Hematopoietic multipotent progenitor cell (in vitro differentiated cells): Measurements from ENCODE around the gene ATXN7. TPM values are rescaled to one million over a fixed set of nuclear protein-coding genes. Genes with fewer than 3 reads are reported as not detected.

Experiments
- DNase-seq, 3 donors: peaks; one replicate each; pipeline ENCODE4 v3.0.0-alpha.2; 2011 to 2015; ENCODE audit warnings: low read depth in 2 of 3, low spot score in 2 of 3
- total RNA-seq: library from RNA; depleted of rRNA; stranded (reverse); fragments of >200 nt; gene quantifications from one replicate; pipeline ENCODE4 v1.2.3, GENCODE V29; 2012

ATXN7 gene, protein sequence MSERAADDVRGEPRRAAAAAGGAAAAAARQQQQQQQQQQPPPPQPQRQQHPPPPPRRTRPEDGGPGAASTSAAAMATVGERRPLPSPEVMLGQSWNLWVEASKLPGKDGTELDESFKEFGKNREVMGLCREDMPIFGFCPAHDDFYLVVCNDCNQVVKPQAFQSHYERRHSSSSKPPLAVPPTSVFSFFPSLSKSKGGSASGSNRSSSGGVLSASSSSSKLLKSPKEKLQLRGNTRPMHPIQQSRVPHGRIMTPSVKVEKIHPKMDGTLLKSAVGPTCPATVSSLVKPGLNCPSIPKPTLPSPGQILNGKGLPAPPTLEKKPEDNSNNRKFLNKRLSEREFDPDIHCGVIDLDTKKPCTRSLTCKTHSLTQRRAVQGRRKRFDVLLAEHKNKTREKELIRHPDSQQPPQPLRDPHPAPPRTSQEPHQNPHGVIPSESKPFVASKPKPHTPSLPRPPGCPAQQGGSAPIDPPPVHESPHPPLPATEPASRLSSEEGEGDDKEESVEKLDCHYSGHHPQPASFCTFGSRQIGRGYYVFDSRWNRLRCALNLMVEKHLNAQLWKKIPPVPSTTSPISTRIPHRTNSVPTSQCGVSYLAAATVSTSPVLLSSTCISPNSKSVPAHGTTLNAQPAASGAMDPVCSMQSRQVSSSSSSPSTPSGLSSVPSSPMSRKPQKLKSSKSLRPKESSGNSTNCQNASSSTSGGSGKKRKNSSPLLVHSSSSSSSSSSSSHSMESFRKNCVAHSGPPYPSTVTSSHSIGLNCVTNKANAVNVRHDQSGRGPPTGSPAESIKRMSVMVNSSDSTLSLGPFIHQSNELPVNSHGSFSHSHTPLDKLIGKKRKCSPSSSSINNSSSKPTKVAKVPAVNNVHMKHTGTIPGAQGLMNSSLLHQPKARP
- 21.5 TPM for total RNA-seq

DNA sequence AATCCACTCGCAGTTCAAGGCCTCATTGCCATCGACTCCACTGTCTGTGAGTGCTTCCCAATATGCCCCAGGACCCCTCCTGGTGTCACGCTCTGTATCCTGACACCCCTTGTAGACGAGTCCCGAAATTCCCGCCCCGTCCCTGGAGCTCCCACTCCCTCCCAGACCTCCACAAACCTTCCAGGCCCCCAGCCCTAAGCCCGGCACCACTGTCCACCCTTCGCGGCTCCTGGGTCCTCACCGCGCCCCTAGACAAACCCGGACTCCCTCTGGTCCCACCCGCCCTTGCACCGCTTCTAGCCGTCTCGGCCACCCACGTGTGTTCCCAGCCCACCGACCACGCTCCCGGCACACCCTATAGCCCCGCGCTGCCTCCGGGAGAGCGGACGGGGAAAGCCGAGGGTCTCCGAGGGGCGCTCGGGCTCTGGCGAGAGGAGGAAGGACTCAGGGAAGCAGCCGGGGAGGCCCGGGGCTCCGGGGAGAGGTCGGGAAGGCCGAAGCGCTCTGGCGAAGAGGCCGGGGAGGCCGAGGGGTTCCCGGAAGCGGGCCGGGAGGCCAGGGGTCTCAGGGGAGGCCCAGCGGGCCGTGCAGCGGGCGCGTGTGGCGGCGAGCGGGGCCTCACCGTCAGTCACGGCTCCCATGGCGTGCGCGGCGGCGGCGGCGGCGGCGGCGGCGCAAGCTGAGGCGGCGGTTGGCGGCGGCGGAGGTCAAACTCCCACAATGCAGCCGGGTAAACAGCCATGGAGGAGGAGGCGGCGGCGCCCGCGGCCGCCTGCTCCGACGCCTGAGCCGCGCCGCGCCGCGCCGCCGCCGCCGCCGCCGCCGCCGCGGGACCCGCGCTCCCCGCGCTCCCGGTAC lies at the start of gene ATXN7, which contains the start of gene THOC7:
TSS of gene ATXN7 (plus strand) at position 718 of the 858 bp plus-strand sequence. CDS start 48,732 bp downstream, outside the sequence.
TSS of gene THOC7 (minus strand) at position 656 of the 858 bp plus-strand sequence. CDS start at position 641, 15 bp downstream.
- DNase-seq, result peak; percentile 40 to 73 (median 65)

DNA sequence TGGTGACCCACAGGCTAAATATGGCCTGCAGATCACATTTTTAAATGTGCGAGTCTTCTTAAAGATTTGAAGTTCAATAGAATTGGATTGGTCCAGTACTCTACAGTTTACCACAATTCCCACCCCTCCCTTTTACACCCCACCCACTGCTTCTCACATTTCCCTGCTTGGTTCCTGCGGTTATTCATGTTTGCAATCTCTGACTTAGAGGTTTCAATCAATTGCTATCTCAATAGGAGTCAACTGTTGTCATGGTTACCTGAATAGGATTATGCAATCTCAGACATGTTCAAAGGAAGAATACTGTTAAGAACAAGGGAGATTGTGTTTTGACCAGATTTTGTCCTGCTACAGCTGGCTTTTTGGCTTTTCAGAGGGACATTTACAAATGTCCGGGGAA lies 49.4 kb upstream of the ATXN7 start:
- DNase-seq, result no peak

DNA sequence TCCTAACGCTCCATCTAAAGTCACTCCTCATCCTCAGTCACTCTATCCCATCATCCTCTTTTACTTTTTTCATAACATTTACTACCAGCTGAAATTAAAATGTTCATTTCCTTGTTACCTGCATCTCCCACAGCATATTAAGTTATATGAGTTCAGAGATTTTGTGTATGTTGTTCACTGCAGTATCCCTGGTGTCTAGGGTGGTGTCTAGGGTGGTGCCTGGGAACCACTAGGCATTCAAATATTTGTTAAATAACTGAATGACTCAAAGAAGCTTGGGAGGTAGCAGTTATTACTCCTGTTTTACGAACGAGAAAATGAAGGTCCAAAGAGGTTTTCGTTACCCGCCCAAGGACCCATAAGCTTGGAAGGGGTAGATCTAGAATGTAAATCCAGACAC lies 46.4 kb upstream of the ATXN7 start:
- DNase-seq, result no peak

DNA sequence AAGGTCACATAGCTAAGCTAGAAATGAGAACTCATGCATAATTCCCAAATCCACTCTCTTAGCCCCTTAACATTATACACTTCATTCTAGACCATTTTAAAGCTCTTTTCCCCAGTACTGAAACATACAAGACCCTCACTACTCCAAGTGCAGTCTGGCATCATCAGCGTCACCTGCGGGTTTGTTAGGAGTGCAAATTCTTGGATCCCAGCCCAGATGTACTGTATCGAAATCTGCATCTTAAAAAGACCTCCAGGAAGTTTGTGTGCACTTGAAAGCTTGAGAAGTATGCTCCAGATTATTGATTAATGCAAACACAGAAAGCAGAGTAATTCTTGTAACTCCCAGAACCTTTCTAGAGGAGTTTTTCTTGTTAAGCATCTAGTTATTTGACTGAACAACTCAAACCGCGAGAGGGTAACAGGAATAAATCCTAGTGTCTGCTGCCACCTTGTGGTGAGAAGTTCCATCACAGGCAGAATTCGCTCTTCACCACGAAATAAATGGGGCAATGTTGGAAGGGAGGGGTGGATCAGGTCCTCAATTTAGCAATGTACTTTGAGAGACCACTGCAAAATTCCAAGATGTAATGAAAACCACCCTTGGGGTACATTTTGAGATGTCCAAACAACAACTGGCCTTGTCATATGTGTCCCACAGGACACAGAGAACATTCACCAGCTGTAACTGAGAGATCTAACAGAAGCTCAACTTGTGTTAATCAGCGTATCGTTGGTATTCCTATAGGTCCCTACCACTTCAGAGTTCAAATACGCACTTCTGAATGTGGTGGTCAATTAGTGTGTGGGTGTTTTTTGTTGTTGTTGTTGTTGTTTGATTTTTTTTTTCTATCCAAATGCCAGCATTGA lies 45.2 kb upstream of the ATXN7 start:
- DNase-seq, result peak; percentile 25 to 75 (median 35)

DNA sequence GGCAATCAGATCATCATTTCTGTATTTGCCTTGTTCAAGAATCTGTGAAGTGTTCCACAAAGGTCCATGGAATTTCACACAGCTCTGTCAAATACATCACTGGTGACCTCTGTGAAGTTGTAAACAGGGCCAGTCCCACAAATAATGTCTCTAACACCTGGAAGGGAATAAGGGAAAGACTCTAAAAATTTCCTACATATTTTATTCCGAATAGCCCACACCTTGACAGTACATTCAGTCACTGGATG lies 44.6 kb upstream of the ATXN7 start, which contains the start of gene C3orf49:
TSS of gene C3orf49 (plus strand) at position 149 of the 248 bp plus-strand sequence. CDS start 173 bp downstream, outside the sequence.
- DNase-seq, result no peak

DNA sequence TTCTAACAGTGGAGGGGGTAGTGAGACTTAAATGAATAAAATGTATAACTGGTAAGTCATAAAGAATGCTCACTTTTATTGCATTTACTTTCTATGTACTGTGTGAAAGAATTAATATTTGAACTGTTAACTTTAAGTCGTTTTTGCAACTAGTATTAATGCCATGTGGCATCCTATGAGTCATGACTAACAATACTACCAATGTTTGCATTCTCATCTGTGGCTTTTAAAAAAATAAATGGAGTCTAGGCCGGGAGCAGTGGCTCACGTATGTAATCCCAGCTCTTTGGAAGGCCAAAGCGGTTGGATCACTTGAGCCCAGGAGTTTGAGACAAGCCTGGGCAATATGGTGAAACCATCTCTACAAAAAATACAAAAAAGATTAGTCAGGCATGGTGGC lies 39.4 kb upstream of the ATXN7 start:
- DNase-seq, result no peak

DNA sequence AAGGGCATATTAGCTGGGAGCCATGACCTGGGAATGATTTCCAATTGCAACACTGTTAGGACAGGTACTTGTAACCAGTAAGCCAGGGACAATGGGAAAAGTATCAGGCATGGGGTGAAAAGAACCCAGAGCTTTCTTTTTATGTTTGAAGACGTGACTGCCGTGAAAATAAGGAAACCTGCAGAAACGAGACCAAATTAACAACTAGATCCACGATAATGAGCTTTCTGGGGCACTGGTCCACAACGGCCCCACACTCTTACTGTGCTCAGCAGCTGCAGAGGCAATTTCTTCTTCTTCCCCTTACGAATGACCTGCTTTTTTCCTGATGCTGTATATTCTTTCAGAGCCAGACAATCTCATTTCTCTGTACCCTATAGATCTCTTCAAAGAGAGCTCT lies 33.1 kb upstream of the ATXN7 start:
- DNase-seq, result no peak

DNA sequence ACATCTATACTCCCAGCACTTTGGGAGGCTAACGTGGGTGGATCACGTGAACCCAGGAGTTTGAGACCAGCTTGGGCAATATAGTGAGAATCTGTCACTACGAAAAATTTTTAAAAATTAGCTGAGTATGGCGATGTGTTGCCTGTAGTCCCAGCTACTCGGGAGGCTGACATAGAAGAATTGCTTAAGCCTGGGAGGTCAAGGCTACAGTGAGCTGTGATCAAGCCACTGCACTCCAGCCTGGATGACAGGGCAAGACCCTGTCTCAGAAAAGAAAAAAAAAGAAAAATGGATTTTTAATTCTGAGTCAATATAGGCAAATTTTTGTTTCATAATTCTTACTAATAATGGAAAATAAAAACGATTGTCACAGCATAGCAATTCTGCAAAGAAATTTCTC lies 31.3 kb upstream of the ATXN7 start:
- no peak for DNase-seq

DNA sequence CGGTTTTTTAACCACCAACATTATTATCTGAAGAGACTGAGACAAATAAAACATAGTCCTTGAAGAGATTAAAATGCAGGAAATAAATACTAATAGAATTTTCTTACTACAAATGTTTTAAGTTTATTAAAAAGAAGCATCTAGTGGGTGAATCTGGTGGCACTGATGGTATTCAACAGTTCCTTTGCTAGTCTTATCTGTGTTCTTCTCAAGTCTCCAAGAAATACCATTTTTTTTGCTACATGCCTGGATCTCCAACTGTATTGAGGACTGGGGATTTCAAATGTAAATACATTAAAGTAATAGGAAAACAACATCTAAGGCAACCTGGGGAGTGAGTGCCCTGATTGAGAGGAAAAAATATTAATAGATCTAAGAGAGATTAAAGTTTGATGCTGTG lies 22.0 kb upstream of the ATXN7 start:
- DNase-seq, result no peak

DNA sequence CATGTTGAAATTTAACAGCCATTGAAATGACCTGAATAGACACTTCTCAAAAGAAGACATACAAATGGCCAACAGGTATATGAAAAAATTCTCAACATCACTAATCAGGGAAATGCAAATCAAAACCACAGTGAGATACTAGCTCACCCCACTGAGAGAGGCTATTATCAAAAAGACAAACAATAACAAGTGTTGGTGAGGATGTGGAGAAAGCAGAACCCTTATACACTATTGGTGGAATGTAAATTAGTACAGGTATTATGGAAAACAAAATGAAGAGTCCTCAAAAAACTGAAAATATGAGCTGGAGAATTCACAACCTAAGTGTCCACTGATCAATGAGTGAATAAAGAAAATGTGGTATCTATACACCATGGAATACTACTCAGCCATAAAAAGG lies 21.5 kb upstream of the ATXN7 start:
- DNase-seq, result no peak

DNA sequence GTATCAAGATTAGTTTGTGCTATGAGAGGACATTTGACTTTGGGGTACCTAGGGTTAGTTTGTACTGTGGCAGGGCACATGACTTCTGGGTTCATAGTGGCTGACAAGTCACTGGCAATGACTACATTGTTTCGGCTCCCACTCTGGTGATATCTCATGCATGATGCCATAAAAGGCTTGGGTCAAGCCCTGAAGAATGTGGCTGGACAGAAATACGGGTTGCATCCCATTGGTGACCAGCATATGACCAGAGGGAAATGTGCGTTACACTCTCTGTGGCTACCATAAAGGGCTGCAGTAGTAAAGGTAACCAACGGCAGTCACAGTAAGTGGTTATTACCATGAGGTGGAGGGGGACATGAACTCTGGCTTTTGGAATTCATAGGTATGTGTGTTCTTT lies 18.5 kb upstream of the ATXN7 start:
- no peak for DNase-seq

DNA sequence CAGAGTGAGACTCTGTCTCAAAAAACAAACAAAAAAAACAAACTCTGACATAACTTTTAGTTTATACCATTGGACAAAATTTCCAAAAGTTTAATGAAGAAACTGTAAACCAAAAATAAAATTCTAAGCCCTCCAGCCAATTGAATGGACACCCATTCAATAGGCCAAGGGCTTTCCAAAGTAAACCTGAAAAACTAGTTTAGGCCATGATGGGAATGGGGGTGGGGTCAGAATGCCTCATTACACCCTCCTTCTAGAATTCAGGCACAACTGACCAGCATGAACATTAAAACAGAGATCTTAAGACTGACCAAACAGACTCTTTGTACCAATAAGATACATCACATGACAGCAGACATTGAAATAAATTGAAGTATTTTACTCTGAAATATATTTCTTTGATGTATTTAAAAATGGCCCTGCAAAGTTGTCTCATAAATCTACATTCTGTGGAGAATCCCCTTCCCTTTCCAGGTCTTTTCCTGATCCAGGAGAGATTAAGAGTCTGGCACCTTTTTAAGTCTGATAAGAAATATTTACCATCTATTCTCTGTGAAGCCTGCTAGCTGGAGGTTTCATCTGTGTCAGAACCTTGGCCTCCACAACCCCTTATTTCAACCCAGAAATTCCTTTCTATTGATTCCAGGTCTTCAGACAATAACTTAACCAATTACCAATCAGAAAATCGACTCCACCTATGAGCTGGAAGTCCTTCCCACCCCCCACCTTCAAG lies 15.8 kb upstream of the ATXN7 start:
- no peak for DNase-seq

DNA sequence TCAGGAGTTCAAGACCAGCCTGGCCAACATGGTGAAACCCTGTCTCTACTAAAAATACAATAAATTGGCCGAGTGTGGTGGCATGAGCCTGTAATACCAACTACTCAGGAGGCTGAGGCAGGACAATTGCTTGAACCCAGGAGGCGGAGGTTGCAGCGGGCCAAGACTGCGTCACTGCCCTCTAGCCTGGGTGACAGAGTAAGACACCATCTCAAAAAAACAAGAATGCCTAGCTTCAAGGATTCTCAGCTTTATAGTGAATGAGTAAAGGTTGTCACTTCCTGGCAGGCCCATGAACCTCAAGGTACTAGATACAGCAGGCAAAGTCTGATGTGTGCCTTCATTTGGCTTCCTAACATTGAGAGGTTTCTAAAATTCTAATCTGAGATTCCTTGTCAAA lies 14.5 kb upstream of the ATXN7 start:
- DNase-seq, result no peak

DNA sequence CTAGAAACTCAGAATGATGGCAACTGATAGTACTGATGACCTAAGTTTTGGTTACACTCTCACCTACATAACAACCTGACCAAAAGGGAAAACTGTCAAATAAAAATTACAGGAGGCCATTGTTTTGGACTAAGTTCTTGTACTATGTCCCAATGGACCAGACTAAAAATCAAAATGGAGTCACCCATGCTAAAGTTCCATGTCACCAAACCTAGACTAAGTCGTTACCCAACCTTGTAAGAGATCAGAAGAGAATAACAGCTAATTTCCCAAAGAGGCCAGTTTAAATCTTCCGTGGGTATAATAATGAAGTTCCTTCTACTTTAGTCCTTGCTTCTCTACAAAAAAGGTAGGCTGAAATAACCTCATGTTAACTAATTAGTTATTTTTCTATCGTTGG lies 12.4 kb upstream of the ATXN7 start:
- DNase-seq, result no peak

DNA sequence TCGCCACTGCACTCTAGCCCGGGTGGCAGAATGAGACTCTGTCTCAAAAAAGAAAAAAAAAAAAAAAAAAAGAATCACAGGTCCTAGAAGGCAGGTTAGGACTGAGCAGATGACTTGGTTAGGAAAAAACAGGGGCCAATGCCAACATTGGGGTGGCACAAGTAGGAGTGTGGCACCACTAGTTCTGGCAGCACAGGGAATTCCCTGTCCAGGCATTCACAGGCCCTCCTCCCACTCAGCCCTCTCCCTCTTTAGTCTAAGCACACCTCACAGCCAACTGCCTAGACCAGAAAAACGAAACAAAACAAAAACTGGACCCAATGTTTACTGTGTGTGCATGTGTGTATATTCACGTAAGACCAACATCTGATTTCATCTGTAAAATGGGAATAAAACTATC lies 10.6 kb upstream of the ATXN7 start:
- no peak for DNase-seq

DNA sequence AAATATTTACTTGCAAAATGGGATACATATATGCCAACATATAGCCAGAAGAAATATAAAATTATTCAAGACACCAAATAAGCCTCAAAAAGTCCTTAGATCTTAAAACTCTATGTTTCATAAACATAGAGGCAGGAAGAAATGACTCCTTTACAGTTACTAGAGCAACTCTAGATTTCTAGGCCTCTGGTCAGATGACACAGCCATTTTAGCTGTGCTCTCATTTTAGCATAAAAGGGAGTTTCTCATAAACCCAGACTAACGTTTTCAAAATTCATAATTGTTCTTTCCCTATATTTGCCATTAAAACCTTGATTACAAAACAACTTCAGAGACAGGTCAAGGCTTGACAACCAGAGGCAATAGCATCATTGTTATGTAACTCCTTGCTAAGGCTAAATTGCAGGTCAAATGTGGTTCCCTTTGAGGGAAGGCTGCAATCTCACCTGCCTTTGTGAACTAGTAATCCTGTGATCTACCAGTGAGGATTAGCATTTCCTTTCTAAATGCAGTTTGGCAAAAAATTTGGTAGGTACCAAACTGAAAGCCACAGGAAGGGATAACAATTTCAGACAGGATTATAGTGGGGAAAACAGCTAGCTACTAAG lies 8.2 kb upstream of the ATXN7 start:
- peak in 1 of 3 donors; percentile 13 for DNase-seq

DNA sequence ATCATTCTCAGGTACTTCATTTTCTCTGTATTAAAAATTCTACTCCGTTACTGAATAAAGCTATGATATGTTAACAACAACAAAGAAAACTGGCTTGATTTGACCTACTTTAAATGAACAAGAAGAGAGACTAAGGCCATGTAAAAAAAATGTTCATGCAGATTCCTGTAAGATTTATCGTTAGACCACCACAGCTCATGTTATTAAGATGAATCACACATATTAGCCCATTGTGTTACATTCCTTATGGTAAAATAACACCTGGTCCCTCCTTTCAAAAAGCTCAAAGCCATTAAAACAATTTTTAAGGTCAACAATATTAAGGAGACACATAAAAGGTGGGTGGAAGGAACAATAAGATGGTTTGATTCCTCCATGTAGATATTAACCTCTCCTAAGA lies 6.4 kb upstream of the ATXN7 start:
- DNase-seq, result no peak

DNA sequence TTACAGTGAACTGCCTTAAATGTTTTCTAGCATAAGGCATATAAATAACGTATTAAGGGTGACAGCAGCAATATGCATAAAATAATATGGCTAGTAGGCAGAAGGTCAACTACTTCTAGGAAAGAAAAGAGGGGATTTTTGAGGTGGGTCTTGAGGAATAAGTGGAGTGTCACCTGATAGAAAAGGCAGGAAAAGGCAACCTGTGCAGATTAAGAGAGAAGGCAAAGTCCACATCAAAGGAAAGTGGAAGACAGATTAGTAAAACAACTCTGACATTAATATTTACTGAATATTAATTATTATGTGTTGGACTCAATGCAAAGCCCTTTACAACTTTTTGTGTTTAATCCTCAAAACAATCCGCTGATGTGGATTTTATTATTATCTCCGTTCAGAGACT lies 2.9 kb upstream of the ATXN7 start:
- no peak for DNase-seq

DNA sequence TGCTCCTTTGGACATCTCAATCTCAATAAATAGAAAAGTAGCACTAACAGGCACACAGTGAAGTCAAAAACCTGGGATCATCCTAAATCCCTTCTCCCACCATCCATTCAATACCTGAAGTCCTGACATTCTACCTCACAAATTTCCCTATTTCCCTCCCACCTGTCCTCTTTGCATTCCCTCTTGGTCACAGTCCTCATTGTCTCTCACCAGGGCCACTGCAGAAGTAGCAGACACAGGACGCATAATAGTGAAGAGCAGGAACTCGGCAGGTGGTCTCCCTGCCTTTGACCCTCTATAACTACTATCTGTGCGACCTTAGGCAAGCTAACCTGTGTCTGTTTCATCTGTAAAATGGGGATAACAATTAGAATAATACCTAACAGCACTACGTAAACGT lies 2.4 kb upstream of the ATXN7 start:
- no peak for DNase-seq
